ENCODE results near the gene CHAC1.

CHAC1 gene

DNA sequence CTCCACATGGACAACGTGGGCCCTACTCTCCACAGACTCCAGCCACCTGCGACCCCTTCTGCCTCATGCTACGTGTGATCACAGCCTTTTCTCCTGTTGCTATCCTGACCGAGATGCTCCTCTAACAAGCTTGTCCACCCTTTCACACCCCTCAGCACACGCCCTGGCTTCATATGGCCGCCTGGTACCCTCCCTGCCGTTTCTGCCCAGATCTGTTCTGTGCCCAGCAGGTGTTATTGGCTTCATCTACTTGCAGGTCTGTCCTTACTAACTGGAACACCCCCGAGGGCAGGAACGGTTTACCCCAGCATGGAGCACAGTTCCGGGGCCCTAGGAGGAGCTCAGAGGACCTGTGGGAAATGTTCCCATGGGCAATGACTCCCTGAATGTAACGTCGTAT lies 9.9 kb downstream of the CHAC1 start:
- Mint-ChIP-seq H3K36me3 (ENCODE audit: low read depth) (no peaks in the 10 kb centered on the region), H3K4me3 (no peak overlapping the region), H3K4me1 (ENCODE audit: low read depth) (peaks cover 5% of the 10 kb centered on the region), H3K27me3 (ENCODE audit: low read depth) (no peaks in the 10 kb centered on the region), H3K9me3 (no peaks in the 10 kb centered on the region), H3K27ac (no peak overlapping the region)
- no peak for DNase-seq (ENCODE audit: low spot score)

DNA sequence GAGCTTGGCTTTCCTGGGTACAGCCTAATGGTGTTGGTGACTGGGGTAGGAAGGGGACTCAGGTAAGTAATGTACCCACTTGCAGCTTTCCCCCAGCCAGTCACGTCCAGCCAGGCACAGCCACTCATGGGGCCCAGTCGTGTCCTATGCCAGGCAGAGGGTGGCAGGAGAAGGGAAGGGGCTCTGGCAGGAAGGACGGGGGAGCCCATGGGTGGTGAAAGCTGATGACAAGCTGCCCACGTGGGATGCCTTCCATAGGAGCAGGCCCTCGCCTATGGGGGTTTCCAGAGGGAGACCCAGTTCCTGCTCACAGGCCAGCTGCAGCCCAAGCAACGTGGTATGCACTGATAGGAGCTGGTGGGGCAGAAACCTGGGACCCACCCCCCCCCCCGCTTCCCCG lies 10.7 kb downstream of the CHAC1 start:
- no peak overlapping the region for H3K27ac Mint-ChIP-seq
- H3K4me3 Mint-ChIP-seq: no peak overlapping the region
- no peaks in the 10 kb centered on the region for H3K36me3 Mint-ChIP-seq (ENCODE audit: low read depth)
- no peaks in the 10 kb centered on the region for H3K27me3 Mint-ChIP-seq (ENCODE audit: low read depth)
- no peak for DNase-seq (ENCODE audit: low spot score)
- H3K4me1 Mint-ChIP-seq (ENCODE audit: low read depth): peaks cover 5% of the 10 kb centered on the region
- H3K9me3 Mint-ChIP-seq: no peaks in the 10 kb centered on the region

GRCh38 chr15:40964634-40965033 lies 11.4 kb downstream of the CHAC1 start:
- Mint-ChIP-seq H3K27ac (no peak overlapping the region), H3K9me3 (no peaks in the 10 kb centered on the region), H3K36me3 (ENCODE audit: low read depth) (no peaks in the 10 kb centered on the region), H3K4me3 (no peak overlapping the region), H3K4me1 (ENCODE audit: low read depth) (peaks cover 5% of the 10 kb centered on the region), H3K27me3 (ENCODE audit: low read depth) (no peaks in the 10 kb centered on the region)
- DNase-seq (ENCODE audit: low spot score): no peak

- H3K9me3 Mint-ChIP-seq: no peaks in the 10 kb centered on the region
- DNase-seq (ENCODE audit: low spot score): no peak
- no peak overlapping the region for H3K4me3 Mint-ChIP-seq
- no peaks in the 10 kb centered on the region for H3K27me3 Mint-ChIP-seq (ENCODE audit: low read depth)
- H3K27ac Mint-ChIP-seq: no peak overlapping the region
- no peaks in the 10 kb centered on the region for H3K36me3 Mint-ChIP-seq (ENCODE audit: low read depth)
- no peaks in the 10 kb centered on the region for H3K4me1 Mint-ChIP-seq (ENCODE audit: low read depth)
These were observed 15.2 kb downstream of the CHAC1 start for GRCh38 chr15:40968290-40969085.

- no peak for DNase-seq (ENCODE audit: low spot score)
- Mint-ChIP-seq H3K9me3 (no peaks in the 10 kb centered on the region), H3K27ac (no peak overlapping the region), H3K4me3 (no peak overlapping the region), H3K27me3 (ENCODE audit: low read depth) (no peaks in the 10 kb centered on the region), H3K4me1 (ENCODE audit: low read depth) (no peaks in the 10 kb centered on the region), H3K36me3 (ENCODE audit: low read depth) (no peaks in the 10 kb centered on the region)
These were observed 16.1 kb downstream of the CHAC1 start for GRCh38 chr15:40969363-40969762.

GRCh38 chr15:40974879-40975278 lies 21.6 kb downstream of the CHAC1 start:
- Mint-ChIP-seq H3K4me3 (no peak overlapping the region), H3K9me3 (no peaks in the 10 kb centered on the region), H3K27ac (no peak overlapping the region), H3K4me1 (ENCODE audit: low read depth) (no peaks in the 10 kb centered on the region), H3K36me3 (ENCODE audit: low read depth) (peaks cover 10% of the 10 kb centered on the region), H3K27me3 (ENCODE audit: low read depth) (no peaks in the 10 kb centered on the region)
- no peak for DNase-seq (ENCODE audit: low spot score)

- H3K27ac Mint-ChIP-seq: no peak overlapping the region
- no peaks in the 10 kb centered on the region for H3K9me3 Mint-ChIP-seq
- H3K4me1 Mint-ChIP-seq (ENCODE audit: low read depth): no peaks in the 10 kb centered on the region
- H3K36me3 Mint-ChIP-seq (ENCODE audit: low read depth): peaks cover 26% of the 10 kb centered on the region
- no peak overlapping the region for H3K4me3 Mint-ChIP-seq
- H3K27me3 Mint-ChIP-seq (ENCODE audit: low read depth): no peaks in the 10 kb centered on the region
- DNase-seq (ENCODE audit: low spot score): no peak
These were observed 23.5 kb downstream of the CHAC1 start for GRCh38 chr15:40976819-40977218.

GRCh38 chr15:40978141-40978540 lies 24.9 kb downstream of the CHAC1 start:
- Mint-ChIP-seq H3K27ac (no peak overlapping the region), H3K27me3 (ENCODE audit: low read depth) (no peaks in the 10 kb centered on the region), H3K9me3 (no peaks in the 10 kb centered on the region), H3K4me3 (no peak overlapping the region), H3K4me1 (ENCODE audit: low read depth) (no peaks in the 10 kb centered on the region), H3K36me3 (ENCODE audit: low read depth) (peaks cover 35% of the 10 kb centered on the region)
- DNase-seq (ENCODE audit: low spot score): no peak

GRCh38 chr15:40978562-40978961 lies 25.3 kb downstream of the CHAC1 start:
- DNase-seq (ENCODE audit: low spot score): no peak
- H3K9me3 Mint-ChIP-seq: no peaks in the 10 kb centered on the region
- no peak overlapping the region for H3K27ac Mint-ChIP-seq
- peaks cover 38% of the 10 kb centered on the region for H3K36me3 Mint-ChIP-seq (ENCODE audit: low read depth)
- H3K4me1 Mint-ChIP-seq (ENCODE audit: low read depth): no peaks in the 10 kb centered on the region
- no peak overlapping the region for H3K4me3 Mint-ChIP-seq
- H3K27me3 Mint-ChIP-seq (ENCODE audit: low read depth): no peaks in the 10 kb centered on the region

- Mint-ChIP-seq H3K27me3 (ENCODE audit: low read depth) (no peaks in the 10 kb centered on the region), H3K4me1 (ENCODE audit: low read depth) (no peaks in the 10 kb centered on the region), H3K4me3 (no peak overlapping the region), H3K36me3 (ENCODE audit: low read depth) (peaks cover 53% of the 10 kb centered on the region), H3K27ac (no peak overlapping the region), H3K9me3 (no peaks in the 10 kb centered on the region)
- DNase-seq (ENCODE audit: low spot score): no peak
These were observed 27.9 kb downstream of the CHAC1 start for GRCh38 chr15:40981186-40981585.

GRCh38 chr15:40982855-40983254 lies 29.6 kb downstream of the CHAC1 start:
- H3K27me3 Mint-ChIP-seq (ENCODE audit: low read depth): no peaks in the 10 kb centered on the region

GRCh38 chr15:40984406-40984805 lies 31.1 kb downstream of the CHAC1 start:
- H3K27ac Mint-ChIP-seq: no peak overlapping the region
- peaks cover 62% of the 10 kb centered on the region for H3K36me3 Mint-ChIP-seq (ENCODE audit: low read depth)

More at GRCh38 chr15:40982855-40983254, 29.6 kb downstream of the CHAC1 start:
- Mint-ChIP-seq H3K4me1 (ENCODE audit: low read depth) (no peaks in the 10 kb centered on the region), H3K36me3 (ENCODE audit: low read depth) (peaks cover 62% of the 10 kb centered on the region), H3K27ac (no peak overlapping the region), H3K9me3 (no peaks in the 10 kb centered on the region), H3K4me3 (no peak overlapping the region)
- DNase-seq (ENCODE audit: low spot score): no peak

GRCh38 chr15:40984964-40985363 lies 31.7 kb downstream of the CHAC1 start:
- Mint-ChIP-seq H3K4me1 (ENCODE audit: low read depth) (no peaks in the 10 kb centered on the region), H3K4me3 (no peak overlapping the region), H3K27ac (no peak overlapping the region), H3K36me3 (ENCODE audit: low read depth) (peaks cover 64% of the 10 kb centered on the region), H3K9me3 (no peaks in the 10 kb centered on the region), H3K27me3 (ENCODE audit: low read depth) (no peaks in the 10 kb centered on the region)
- no peak for DNase-seq (ENCODE audit: low spot score)

More at GRCh38 chr15:40984406-40984805, 31.1 kb downstream of the CHAC1 start:
- H3K9me3 Mint-ChIP-seq: no peaks in the 10 kb centered on the region
- H3K27me3 Mint-ChIP-seq (ENCODE audit: low read depth): no peaks in the 10 kb centered on the region
- H3K4me3 Mint-ChIP-seq: no peak overlapping the region
- no peaks in the 10 kb centered on the region for H3K4me1 Mint-ChIP-seq (ENCODE audit: low read depth)
- no peak for DNase-seq (ENCODE audit: low spot score)

DNA sequence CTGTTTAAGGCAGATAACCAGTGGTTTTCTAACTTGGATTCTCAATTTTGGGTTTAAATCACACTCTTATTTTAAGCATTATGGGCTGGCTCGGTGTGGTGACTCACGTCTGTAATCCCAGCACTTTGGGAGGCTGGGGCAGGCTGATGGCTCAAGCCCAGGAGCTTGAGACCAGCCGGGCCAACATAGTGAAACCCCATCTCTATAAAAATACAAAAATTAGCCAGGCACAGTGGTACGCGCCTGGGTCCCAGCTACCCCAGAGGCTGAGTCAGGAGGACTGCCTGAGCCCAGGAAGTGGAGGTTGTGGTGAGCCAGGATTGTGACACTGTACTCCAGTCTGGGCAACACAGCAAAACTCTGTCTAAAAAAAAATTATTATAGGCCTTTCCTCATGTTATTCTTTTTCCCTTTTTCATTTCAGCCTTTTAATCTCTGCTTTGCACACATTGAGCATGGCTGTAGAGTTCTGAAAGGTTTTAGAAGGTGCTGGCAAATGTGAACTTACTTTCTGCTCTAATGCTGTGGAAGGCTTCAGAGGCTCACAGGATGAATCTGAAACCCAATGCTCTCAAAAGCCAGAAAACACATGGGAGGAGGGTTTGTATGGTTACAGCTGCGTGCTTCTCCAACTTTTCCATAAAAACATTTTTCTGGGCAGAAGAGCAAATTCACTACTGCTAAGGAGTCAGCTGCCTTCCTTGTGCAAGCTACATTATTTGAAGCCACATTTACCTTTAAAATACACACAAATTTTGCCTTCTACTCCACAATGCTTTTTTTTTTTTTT lies 32.5 kb downstream of the CHAC1 start:
- Mint-ChIP-seq H3K36me3 (ENCODE audit: low read depth) (peaks cover 57% of the 10 kb centered on the region), H3K4me1 (ENCODE audit: low read depth) (peaks cover 2% of the 10 kb centered on the region), H3K4me3 (no peak overlapping the region), H3K27me3 (ENCODE audit: low read depth) (no peaks in the 10 kb centered on the region), H3K27ac (no peak overlapping the region), H3K9me3 (no peaks in the 10 kb centered on the region)
- no peak for DNase-seq (ENCODE audit: low spot score)
